ENCODE measurements around the gene IPCEF1. TPM values are rescaled to one million over a fixed set of nuclear protein-coding genes. Genes with fewer than 3 reads are reported as not detected.
"Not testable (repeated sequence)": the region's sequence is repeated elsewhere in the genome, so short reads cannot be mapped to it uniquely, and the experiment has no call there.

Gene IPCEF1
- total RNA-seq, 4 donors from 2014 or later: 0.42 to 9.0 (median 3.1) TPM

DNA sequence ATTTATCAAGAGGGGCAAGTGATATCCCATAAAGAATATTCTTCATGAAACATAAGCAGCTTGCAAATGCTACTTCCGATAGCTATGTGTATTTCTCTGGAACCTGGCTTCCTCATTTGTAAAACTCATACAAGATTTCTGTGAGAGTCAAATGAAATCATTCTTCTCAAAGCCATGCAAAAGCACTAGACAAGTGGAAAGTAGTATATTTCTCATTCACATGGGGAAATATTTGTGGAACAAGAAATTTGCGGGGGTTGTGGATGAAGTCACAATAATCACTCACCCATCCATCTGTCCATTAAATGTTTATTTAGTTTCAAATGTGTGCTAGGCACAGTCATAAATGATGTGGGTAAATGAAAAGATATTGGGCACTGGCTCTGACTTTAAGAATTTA lies 150.5 kb downstream of the IPCEF1 start:
- DNase-seq (ENCODE audit: low spot score in 2 of 2): no peak
- Histone ChIP-seq H3K27me3 (no peaks in the 10 kb centered on the region), H3K27ac (no peak overlapping the region), H3K4me3 (no peak overlapping the region), H3K36me3 (no peaks in the 10 kb centered on the region), H3K4me1 (no peaks in the 10 kb centered on the region), H3K9me3 (no peaks in the 10 kb centered on the region)
- 88% methylated on average over 2 of the region's 2 CpGs for WGBS
- TF ChIP-seq, protein P1, sequence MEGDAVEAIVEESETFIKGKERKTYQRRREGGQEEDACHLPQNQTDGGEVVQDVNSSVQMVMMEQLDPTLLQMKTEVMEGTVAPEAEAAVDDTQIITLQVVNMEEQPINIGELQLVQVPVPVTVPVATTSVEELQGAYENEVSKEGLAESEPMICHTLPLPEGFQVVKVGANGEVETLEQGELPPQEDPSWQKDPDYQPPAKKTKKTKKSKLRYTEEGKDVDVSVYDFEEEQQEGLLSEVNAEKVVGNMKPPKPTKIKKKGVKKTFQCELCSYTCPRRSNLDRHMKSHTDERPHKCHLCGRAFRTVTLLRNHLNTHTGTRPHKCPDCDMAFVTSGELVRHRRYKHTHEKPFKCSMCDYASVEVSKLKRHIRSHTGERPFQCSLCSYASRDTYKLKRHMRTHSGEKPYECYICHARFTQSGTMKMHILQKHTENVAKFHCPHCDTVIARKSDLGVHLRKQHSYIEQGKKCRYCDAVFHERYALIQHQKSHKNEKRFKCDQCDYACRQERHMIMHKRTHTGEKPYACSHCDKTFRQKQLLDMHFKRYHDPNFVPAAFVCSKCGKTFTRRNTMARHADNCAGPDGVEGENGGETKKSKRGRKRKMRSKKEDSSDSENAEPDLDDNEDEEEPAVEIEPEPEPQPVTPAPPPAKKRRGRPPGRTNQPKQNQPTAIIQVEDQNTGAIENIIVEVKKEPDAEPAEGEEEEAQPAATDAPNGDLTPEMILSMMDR (IDR thresholded peaks at IDR 0.05): no peak
- TF ChIP-seq EP300 (IDR thresholded peaks at IDR 0.05) (no peak), POLR2A (IDR thresholded peaks at IDR 0.05) (no peak), POLR2AphosphoS5 (IDR thresholded peaks at IDR 0.05) (no peak)

GRCh38 chr6:154202958-154203357 lies 153.6 kb downstream of the IPCEF1 start:
- H3K4me1 ChIP-seq: no peaks in the 10 kb centered on the region
- H3K4me3 ChIP-seq: no peak overlapping the region
- H3K27me3 ChIP-seq: no peaks in the 10 kb centered on the region
- TF ChIP-seq POLR2A (IDR thresholded peaks at IDR 0.05): no peak
- no peak for TF ChIP-seq EP300 (IDR thresholded peaks at IDR 0.05)
- TF ChIP-seq POLR2AphosphoS5 (IDR thresholded peaks at IDR 0.05): no peak
- TF ChIP-seq, protein P1 (IDR thresholded peaks at IDR 0.05): no peak
- no peaks in the 10 kb centered on the region for H3K36me3 ChIP-seq
- H3K27ac ChIP-seq: no peak overlapping the region
- H3K9me3 ChIP-seq: no peaks in the 10 kb centered on the region
- no peak for DNase-seq (ENCODE audit: low spot score in 2 of 2)
- WGBS: 76% methylated on average over 6 of the region's 6 CpGs

GRCh38 chr6:154202339-154202738 lies 154.3 kb downstream of the IPCEF1 start:
- Histone ChIP-seq H3K27me3 (no peaks in the 10 kb centered on the region), H3K4me3 (no peak overlapping the region)
- TF ChIP-seq EP300 (IDR thresholded peaks at IDR 0.05): no peak
- TF ChIP-seq, protein P1 (IDR thresholded peaks at IDR 0.05): no peak
- no peak for TF ChIP-seq POLR2A (IDR thresholded peaks at IDR 0.05)
- no peak for TF ChIP-seq POLR2AphosphoS5 (IDR thresholded peaks at IDR 0.05)

DNA sequence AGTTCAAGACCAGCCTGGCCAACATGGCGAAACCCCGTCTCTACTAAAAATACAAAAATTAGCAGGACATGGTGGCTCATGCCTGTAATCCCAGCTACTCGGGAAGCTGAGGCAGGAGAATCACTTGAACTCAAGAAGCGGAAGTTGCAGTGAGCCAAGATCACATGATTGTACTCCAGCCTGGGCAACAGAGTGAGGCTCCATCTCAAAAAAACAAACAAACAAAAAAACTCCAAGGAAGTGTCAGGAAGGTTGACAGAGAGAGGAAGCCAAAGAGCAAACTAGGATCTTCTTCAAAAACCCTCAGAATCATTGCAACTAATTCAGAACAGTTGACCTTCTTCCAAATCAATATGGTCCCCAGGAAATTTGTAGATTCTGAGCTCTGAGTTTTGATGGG lies 154.9 kb downstream of the IPCEF1 start:
- H3K27me3 ChIP-seq; H3K4me1 ChIP-seq; H3K27ac ChIP-seq; DNase-seq (ENCODE audit: low spot score in 2 of 2); H3K36me3 ChIP-seq; H3K4me3 ChIP-seq; H3K9me3 ChIP-seq: not testable (repeated sequence)
- 99% methylated on average over 4 of the region's 4 CpGs for WGBS

More at GRCh38 chr6:154202339-154202738, 154.3 kb downstream of the IPCEF1 start:
- no peaks in the 10 kb centered on the region for H3K36me3 ChIP-seq
- no peaks in the 10 kb centered on the region for H3K9me3 ChIP-seq
- WGBS: 75% methylated on average over 3 of the region's 3 CpGs
- no peaks in the 10 kb centered on the region for H3K4me1 ChIP-seq
- no peak overlapping the region for H3K27ac ChIP-seq
- no peak for DNase-seq (ENCODE audit: low spot score in 2 of 2)

- no peak for DNase-seq (ENCODE audit: low spot score in 2 of 2)
- TF ChIP-seq POLR2AphosphoS5 (IDR thresholded peaks at IDR 0.05) (no peak), EP300 (IDR thresholded peaks at IDR 0.05) (no peak), POLR2A (IDR thresholded peaks at IDR 0.05) (no peak)
- TF ChIP-seq, protein P1 (IDR thresholded peaks at IDR 0.05): no peak
Observed at GRCh38 chr6:154197196-154197860, 159.3 kb downstream of the IPCEF1 start.

More at GRCh38 chr6:154197196-154197860, 159.3 kb downstream of the IPCEF1 start:
- H3K4me3 ChIP-seq: no peak overlapping the region
- H3K27me3 ChIP-seq: no peaks in the 10 kb centered on the region
- H3K9me3 ChIP-seq: no peaks in the 10 kb centered on the region
- H3K27ac ChIP-seq: no peak overlapping the region
- H3K36me3 ChIP-seq: no peaks in the 10 kb centered on the region
- H3K4me1 ChIP-seq: no peaks in the 10 kb centered on the region

Measured in suprapubic skin (tissue), 4 donors.